MCF 10A (cell line): ENCODE data around the gene ZBTB7B. TPM values are rescaled to one million over a fixed set of nuclear protein-coding genes. Genes with fewer than 3 reads are reported as not detected.
A peak's percentile ranks its signal among the peaks of the same experiment; 100 is the strongest.

Experiments
- BruUV-seq: library from RNA; stranded (reverse); fragments of 400-500 nt; replicated peaks from 2 replicates; lab custom pipeline; 2021; lab: Mats Ljungman, UMichigan
- CTCF ChIA-PET: fragments of 300-600 bp; sonication (Branson Sonifier 250); formaldehyde crosslinking; extraction: SDS; loops from one replicate; lab custom pipeline; 2021; ENCODE audit warnings: antibody characterized with exemption, inconsistent platforms; lab: Yijun Ruan, JAX
- POLR2A ChIA-PET: fragments of 300-600, 350-650 bp; sonication (Branson Sonifier 250); formaldehyde crosslinking; extraction: SDS; loops from one replicate; lab custom pipeline; 2020; ENCODE audit warnings: antibody characterized with exemption, inconsistent platforms; lab: Yijun Ruan, JAX
- DNase-seq: peaks from one replicate; pipeline ENCODE4 v3.0.0-alpha.2; 2018; ENCODE audit not compliant: unreplicated experiment
- H3K27ac Mint-ChIP-seq: one replicate; pipeline ENCODE4 v1.8.0; 2022; ENCODE audit warnings: mild to moderate bottlenecking, low read depth, mixed read lengths; ENCODE audit not compliant: unreplicated experiment
- H3K27me3 Mint-ChIP-seq: one replicate; pipeline ENCODE4 v1.8.0; 2022; ENCODE audit warnings: mixed read lengths; ENCODE audit not compliant: insufficient read depth, unreplicated experiment
- H3K36me3 Mint-ChIP-seq: one replicate; pipeline ENCODE4 v1.8.0; 2022; ENCODE audit warnings: mild to moderate bottlenecking, moderate library complexity, mixed read lengths; ENCODE audit not compliant: insufficient read depth, unreplicated experiment
- H3K4me1 Mint-ChIP-seq: one replicate; pipeline ENCODE4 v1.8.0; 2022; ENCODE audit warnings: mixed read lengths; ENCODE audit not compliant: insufficient read depth, unreplicated experiment
- H3K4me3 Mint-ChIP-seq: one replicate; pipeline ENCODE4 v1.8.0; 2022; ENCODE audit warnings: mild to moderate bottlenecking, moderate library complexity, mixed read lengths; ENCODE audit not compliant: unreplicated experiment
- H3K9me3 Mint-ChIP-seq: one replicate; pipeline ENCODE4 v1.8.0; 2022; ENCODE audit warnings: mixed read lengths; ENCODE audit not compliant: unreplicated experiment
- intact Hi-C: fragments of 100-400 bp; cut with micrococcal nuclease; formaldehyde crosslinking; loops from 2 replicates; pipeline ENCODE4 v1.14.1; 2022
- total RNA-seq: library from RNA; stranded (reverse); gene quantifications from 2 replicates; pipeline ENCODE4 v1.2.3, GENCODE V29; 2022
- TF ChIP-seq, protein P1 (sequence below): fragments of 200-600 bp; IDR thresholded peaks from one replicate; pipeline ENCODE4 v1.8.0; 2022; ENCODE audit warnings: antibody characterized with exemption, mild to moderate bottlenecking; ENCODE audit not compliant: unreplicated experiment

The ZBTB7B gene
- total RNA-seq, 1 experiment from 2014 or later: 175 TPM

DNA sequence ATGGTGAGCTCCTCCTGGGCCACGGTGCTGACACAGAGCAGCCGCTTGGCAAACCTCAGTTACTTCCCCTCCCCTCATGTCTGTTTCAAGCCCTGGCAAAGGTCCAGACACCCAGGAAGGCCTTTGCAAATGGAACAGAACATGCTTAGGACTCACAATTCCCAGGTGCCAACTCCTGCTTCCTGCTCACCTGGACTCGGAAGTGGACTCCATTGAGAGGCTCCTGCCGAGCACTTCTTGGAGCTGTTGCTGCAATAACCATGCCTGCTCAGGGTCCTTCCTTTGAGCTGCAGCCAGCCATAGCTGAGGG lies 20.3 kb downstream of the ZBTB7B start:
- peak overlapping the region; percentile 3 for H3K4me3 Mint-ChIP-seq
- H3K4me1 Mint-ChIP-seq: peaks cover 63% of the 10 kb centered on the region
- peaks cover 43% of the 10 kb centered on the region for H3K36me3 Mint-ChIP-seq
- no peaks in the 10 kb centered on the region for H3K9me3 Mint-ChIP-seq
- intact Hi-C loops: no loop called here
- H3K27ac Mint-ChIP-seq: peak overlapping the region; percentile 52
- TF ChIP-seq, protein P1, sequence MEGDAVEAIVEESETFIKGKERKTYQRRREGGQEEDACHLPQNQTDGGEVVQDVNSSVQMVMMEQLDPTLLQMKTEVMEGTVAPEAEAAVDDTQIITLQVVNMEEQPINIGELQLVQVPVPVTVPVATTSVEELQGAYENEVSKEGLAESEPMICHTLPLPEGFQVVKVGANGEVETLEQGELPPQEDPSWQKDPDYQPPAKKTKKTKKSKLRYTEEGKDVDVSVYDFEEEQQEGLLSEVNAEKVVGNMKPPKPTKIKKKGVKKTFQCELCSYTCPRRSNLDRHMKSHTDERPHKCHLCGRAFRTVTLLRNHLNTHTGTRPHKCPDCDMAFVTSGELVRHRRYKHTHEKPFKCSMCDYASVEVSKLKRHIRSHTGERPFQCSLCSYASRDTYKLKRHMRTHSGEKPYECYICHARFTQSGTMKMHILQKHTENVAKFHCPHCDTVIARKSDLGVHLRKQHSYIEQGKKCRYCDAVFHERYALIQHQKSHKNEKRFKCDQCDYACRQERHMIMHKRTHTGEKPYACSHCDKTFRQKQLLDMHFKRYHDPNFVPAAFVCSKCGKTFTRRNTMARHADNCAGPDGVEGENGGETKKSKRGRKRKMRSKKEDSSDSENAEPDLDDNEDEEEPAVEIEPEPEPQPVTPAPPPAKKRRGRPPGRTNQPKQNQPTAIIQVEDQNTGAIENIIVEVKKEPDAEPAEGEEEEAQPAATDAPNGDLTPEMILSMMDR: no peak
- POLR2A ChIA-PET: interaction anchor here (0.7 to 14.0 kb wide), 17 partner anchors 8 to 685 kb away, joined by 3 to 312 read pairs (median 15); partner anchors contain the start of genes ADAM15, CKS1B, DCST1 and DCST2
- DNase-seq: peak; percentile 85
- no peaks in the 10 kb centered on the region for H3K27me3 Mint-ChIP-seq
- no TSS peak for BruUV-seq
- CTCF ChIA-PET: interaction anchor here (0.7 to 14.4 kb wide), 12 partner anchors 10 to 466 kb away, joined by 3 to 390 read pairs (median 4); partner anchors contain the start of genes ADAM15 and SHC1

DNA sequence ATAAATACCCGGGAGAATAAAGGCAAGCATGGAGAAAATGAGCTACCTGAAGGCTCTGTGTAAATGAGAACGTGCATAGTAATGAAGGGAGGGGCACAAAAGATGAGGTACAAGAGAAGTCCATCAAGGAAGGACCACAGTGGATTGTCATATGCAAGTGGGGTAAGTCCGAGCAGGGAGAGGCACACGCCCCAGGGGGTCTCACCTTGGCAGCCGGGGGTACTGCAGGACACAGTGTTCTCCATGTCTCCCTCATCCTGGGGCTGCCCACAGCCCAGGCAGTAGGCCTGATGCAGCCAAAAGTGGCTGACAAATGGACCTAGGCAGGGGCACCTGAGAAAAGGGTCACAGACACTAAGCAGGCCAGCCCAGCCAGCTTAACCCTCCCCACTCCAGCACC lies 21.0 kb downstream of the ZBTB7B start:
- no peaks in the 10 kb centered on the region for H3K27me3 Mint-ChIP-seq
- intact Hi-C loops: no loop called here
- peaks cover 36% of the 10 kb centered on the region for H3K36me3 Mint-ChIP-seq
- CTCF ChIA-PET: interaction anchor here (0.7 to 14.4 kb wide), 8 partner anchors 11 to 467 kb away, joined by 3 to 390 read pairs (median 4); partner anchors contain the start of gene ADAM15
- peaks cover 56% of the 10 kb centered on the region for H3K4me1 Mint-ChIP-seq
- H3K27ac Mint-ChIP-seq: no peak overlapping the region
- BruUV-seq: no TSS peak
- H3K9me3 Mint-ChIP-seq: no peaks in the 10 kb centered on the region
- TF ChIP-seq, protein P1: no peak
- H3K4me3 Mint-ChIP-seq: no peak overlapping the region
- POLR2A ChIA-PET: interaction anchor here (0.7 to 14.0 kb wide), 14 partner anchors 9 to 685 kb away, joined by 3 to 312 read pairs (median 20); partner anchors contain the start of genes ADAM15, CKS1B, DCST1 and DCST2
- DNase-seq: no peak

- intact Hi-C loops: no loop called here
- no peak for DNase-seq
- H3K27ac Mint-ChIP-seq: no peak overlapping the region
- H3K4me1 Mint-ChIP-seq: peaks cover 49% of the 10 kb centered on the region
- no TSS peak for BruUV-seq
- TF ChIP-seq, protein P1: no peak
- no peaks in the 10 kb centered on the region for H3K9me3 Mint-ChIP-seq
- POLR2A ChIA-PET: interaction anchor here (1.2 to 10.3 kb wide), 7 partner anchors 11 to 63 kb away, joined by 3 to 275 read pairs (median 15); partner anchors contain the start of genes ADAM15, DCST1, DCST2 and PYGO2
- H3K36me3 Mint-ChIP-seq: peaks cover 34% of the 10 kb centered on the region
- no peak overlapping the region for H3K4me3 Mint-ChIP-seq
- CTCF ChIA-PET: interaction anchor here (0.7 to 14.4 kb wide), 4 partner anchors 23 to 620 kb away, joined by 3 to 390 read pairs (median 3); partner anchors contain the start of gene ADAM15
- H3K27me3 Mint-ChIP-seq: no peaks in the 10 kb centered on the region
Observed at GRCh38 chr1:155024315-155024714, 21.7 kb downstream of the ZBTB7B start.

GRCh38 chr1:155026154-155026553 lies 23.6 kb downstream of the ZBTB7B start:
- H3K4me3 Mint-ChIP-seq: no peak overlapping the region
- CTCF ChIA-PET: interaction anchor here (0.5 to 1.5 kb wide), 3 partner anchors 15 to 25 kb away, joined by 3 to 5 read pairs (median 3); no protein-coding TSS in a partner anchor
- H3K9me3 Mint-ChIP-seq: no peaks in the 10 kb centered on the region
- peaks cover 17% of the 10 kb centered on the region for H3K36me3 Mint-ChIP-seq
- intact Hi-C loops: no loop called here
- H3K27ac Mint-ChIP-seq: no peak overlapping the region
- peaks cover 31% of the 10 kb centered on the region for H3K4me1 Mint-ChIP-seq
- no TSS peak for BruUV-seq
- TF ChIP-seq, protein P1: no peak
- POLR2A ChIA-PET: interaction anchor here (0.8 to 6.3 kb wide), 5 partner anchors 12 to 55 kb away, joined by 4 to 30 read pairs (median 5); partner anchors contain the start of gene SHC1
- no peaks in the 10 kb centered on the region for H3K27me3 Mint-ChIP-seq
- DNase-seq: no peak
